Activated B cell treated with CpG ODN at 0.5 μM for 24 hours (primary cell): ENCODE measurements around the gene ZNF746. TPM values are rescaled to one million over a fixed set of nuclear protein-coding genes. Genes with fewer than 3 reads are reported as not detected.

Experiments
- ATAC-seq: fragments of 200-7000 bp; cut with Tn5 transposase; one replicate; pipeline ENCODE4 v1.10.0; 2021; ENCODE audit warnings: low read depth, mild to moderate bottlenecking, moderate library complexity
- CTCF ChIA-PET: fragments of 350-600 bp; sonication (Branson Sonifier 250); formaldehyde crosslinking; loops from one replicate; lab custom pipeline; 2021; ENCODE audit warnings: antibody characterized with exemption; lab: Charles Lee
- POLR2A ChIA-PET: fragments of 350-600 bp; sonication (Branson Sonifier 250); formaldehyde crosslinking; loops from one replicate; lab custom pipeline; 2021; ENCODE audit warnings: antibody characterized with exemption; lab: Charles Lee
- DNase-seq: peaks from one replicate; pipeline ENCODE4 v3.0.0; 2022
- H3K27ac Mint-ChIP-seq: one replicate; pipeline ENCODE4 v1.8.0; 2020; ENCODE audit warnings: mixed read lengths
- H3K27me3 Mint-ChIP-seq: one replicate; pipeline ENCODE4 v1.8.0; 2021; ENCODE audit warnings: mixed read lengths
- H3K36me3 Mint-ChIP-seq: one replicate; pipeline ENCODE4 v1.8.0; 2021; ENCODE audit warnings: low read depth, mixed read lengths
- H3K4me1 Mint-ChIP-seq: one replicate; pipeline ENCODE4 v1.8.0; 2021; ENCODE audit warnings: mixed read lengths
- H3K4me3 Mint-ChIP-seq: one replicate; pipeline ENCODE4 v1.8.0; 2020; ENCODE audit warnings: mild to moderate bottlenecking, mixed read lengths
- H3K9me3 Mint-ChIP-seq: one replicate; pipeline ENCODE4 v1.8.0; 2020; ENCODE audit warnings: mixed read lengths
- CTCF ChIP-seq: fragments of 200-600 bp; IDR thresholded peaks from one replicate; pipeline ENCODE4 v1.8.0; 2022; ENCODE audit warnings: antibody characterized with exemption, mild to moderate bottlenecking
- intact Hi-C: fragments of 100-400 bp; cut with micrococcal nuclease; formaldehyde crosslinking; loops from one replicate; pipeline ENCODE4 v1.15.1; 2024
- total RNA-seq: library from RNA; stranded (reverse); gene quantifications from 2 replicates; pipeline ENCODE4 v1.2.3, GENCODE V29; 2022

ZNF746 gene
- total RNA-seq, 1 donor from 2014 or later, result 28.4 TPM

- Mint-ChIP-seq H3K36me3 (peaks cover 40% of the 10 kb centered on the region), H3K9me3 (no peaks in the 10 kb centered on the region), H3K27me3 (no peaks in the 10 kb centered on the region), H3K27ac (no peak overlapping the region), H3K4me3 (no peak overlapping the region), H3K4me1 (peaks cover 24% of the 10 kb centered on the region)
- ChIA-PET CTCF (no interaction called here), POLR2A (no interaction called here)
- no peak for TF ChIP-seq CTCF
- intact Hi-C loops, result no loop called here
- DNase-seq (no peak), ATAC-seq (no peak)
Measured at GRCh38 chr7:149457766-149458165, 39.8 kb downstream of the ZNF746 start.

GRCh38 chr7:149456506-149457421 lies 40.8 kb downstream of the ZNF746 start:
- no peak for DNase-seq
- intact Hi-C loops, result no loop called here

GRCh38 chr7:149455175-149455950 lies 42.2 kb downstream of the ZNF746 start:
- H3K27me3 Mint-ChIP-seq, result no peaks in the 10 kb centered on the region
- H3K4me3 Mint-ChIP-seq, result no peak overlapping the region
- TF ChIP-seq CTCF, result no peak
- DNase-seq, result no peak
- H3K36me3 Mint-ChIP-seq, result peaks cover 48% of the 10 kb centered on the region
- no peak overlapping the region for H3K27ac Mint-ChIP-seq
- POLR2A ChIA-PET, result no interaction called here
- CTCF ChIA-PET, result interaction anchor here (1.0 kb wide), 1 partner anchor 260 kb away, joined by 3 read pairs; no protein-coding TSS in a partner anchor
- intact Hi-C loops, result no loop called here
- ATAC-seq, result no peak
- H3K9me3 Mint-ChIP-seq, result no peaks in the 10 kb centered on the region
- peaks cover 17% of the 10 kb centered on the region for H3K4me1 Mint-ChIP-seq

More at GRCh38 chr7:149456506-149457421, 40.8 kb downstream of the ZNF746 start:
- POLR2A ChIA-PET, result no interaction called here
- Mint-ChIP-seq H3K9me3 (no peaks in the 10 kb centered on the region), H3K27me3 (no peaks in the 10 kb centered on the region), H3K4me3 (no peak overlapping the region), H3K27ac (no peak overlapping the region), H3K36me3 (peaks cover 43% of the 10 kb centered on the region), H3K4me1 (peaks cover 24% of the 10 kb centered on the region)
- ATAC-seq, result no peak
- CTCF ChIA-PET, result interaction anchor here (1.0 kb wide), 1 partner anchor 262 kb away, joined by 3 read pairs; no protein-coding TSS in a partner anchor
- TF ChIP-seq CTCF, result no peak

GRCh38 chr7:149454750-149455149 lies 42.9 kb downstream of the ZNF746 start:
- CTCF ChIA-PET, result interaction anchor here (1.2 kb wide), 1 partner anchor 32 kb away, joined by 3 read pairs; no protein-coding TSS in a partner anchor
- H3K4me3 Mint-ChIP-seq, result no peak overlapping the region
- no peaks in the 10 kb centered on the region for H3K27me3 Mint-ChIP-seq
- no peak for TF ChIP-seq CTCF
- DNase-seq, result no peak
- intact Hi-C loops, result no loop called here
- H3K36me3 Mint-ChIP-seq, result peaks cover 55% of the 10 kb centered on the region
- no peak for ATAC-seq
- no peak overlapping the region for H3K27ac Mint-ChIP-seq
- no peaks in the 10 kb centered on the region for H3K9me3 Mint-ChIP-seq
- H3K4me1 Mint-ChIP-seq, result peaks cover 17% of the 10 kb centered on the region
- POLR2A ChIA-PET, result no interaction called here

- Mint-ChIP-seq H3K9me3 (no peaks in the 10 kb centered on the region), H3K27ac (no peak overlapping the region), H3K4me3 (no peak overlapping the region), H3K36me3 (peaks cover 62% of the 10 kb centered on the region), H3K4me1 (peaks cover 15% of the 10 kb centered on the region), H3K27me3 (no peaks in the 10 kb centered on the region)
- ATAC-seq (no peak), DNase-seq (no peak)
- TF ChIP-seq CTCF, result no peak
- intact Hi-C loops, result no loop called here
- POLR2A ChIA-PET, result no interaction called here
- CTCF ChIA-PET, result interaction anchor here (1.2 kb wide), 1 partner anchor 31 kb away, joined by 3 read pairs; no protein-coding TSS in a partner anchor
Measured at GRCh38 chr7:149454006-149454405, 43.6 kb downstream of the ZNF746 start.
